NT2/D1 (cell line): Measurements from ENCODE around the gene ATG9B.

Experiments
- SUZ12 ChIP-seq: IDR thresholded peaks from 2 replicates; pipeline ENCODE4 v1.6.1; 2011; ENCODE audit not compliant: insufficient read length, insufficient read depth; ENCODE audit errors: extremely low read depth
- YY1 ChIP-seq: IDR thresholded peaks from 2 replicates; pipeline ENCODE4 v1.6.1; 2011; ENCODE audit not compliant: insufficient read length, insufficient read depth
- ZNF274 ChIP-seq: IDR thresholded peaks from 2 replicates; pipeline ENCODE4 v1.6.1; 2011; ENCODE audit warnings: mild to moderate bottlenecking, low read depth, low read length

DNA sequence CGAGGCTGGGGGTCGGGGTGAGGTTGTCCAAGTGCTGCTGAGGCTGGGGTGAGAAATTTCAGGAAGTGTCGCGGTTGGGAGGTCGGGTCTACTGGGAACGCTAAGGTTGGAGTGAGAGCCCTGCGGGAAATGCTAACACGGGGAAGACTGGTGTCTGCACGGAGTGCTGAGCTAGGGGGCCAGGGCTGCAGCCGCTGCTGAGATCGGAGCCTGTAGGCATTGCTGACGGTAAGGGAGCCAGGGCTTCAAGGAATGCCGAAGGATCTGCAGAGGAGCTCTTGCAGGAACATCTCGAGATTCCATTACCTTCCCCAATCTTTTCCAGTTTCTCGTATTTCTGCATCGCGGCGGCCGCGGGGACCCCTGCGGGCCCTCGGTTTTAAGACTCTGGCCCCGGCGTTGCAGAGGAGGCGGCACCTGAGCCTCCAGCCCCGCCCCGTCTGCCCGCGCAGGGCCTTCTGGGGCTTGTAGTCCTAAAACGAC is 33.3 kb upstream of the ATG9B start, which contains the start of gene CDK5:
- TF ChIP-seq SUZ12 (no peak), YY1 (no peak), ZNF274 (no peak)
